ENCODE data around the gene PSMF1. TPM values are rescaled to one million over a fixed set of nuclear protein-coding genes. Genes with fewer than 3 reads are reported as not detected.

PSMF1 gene
- total and polyA plus RNA-seq, 2 of the 13 experiments (the other 11 are each of a cell fraction or from before 2014, with no cell fraction given): 82.5 to 86.0 TPM

DNA sequence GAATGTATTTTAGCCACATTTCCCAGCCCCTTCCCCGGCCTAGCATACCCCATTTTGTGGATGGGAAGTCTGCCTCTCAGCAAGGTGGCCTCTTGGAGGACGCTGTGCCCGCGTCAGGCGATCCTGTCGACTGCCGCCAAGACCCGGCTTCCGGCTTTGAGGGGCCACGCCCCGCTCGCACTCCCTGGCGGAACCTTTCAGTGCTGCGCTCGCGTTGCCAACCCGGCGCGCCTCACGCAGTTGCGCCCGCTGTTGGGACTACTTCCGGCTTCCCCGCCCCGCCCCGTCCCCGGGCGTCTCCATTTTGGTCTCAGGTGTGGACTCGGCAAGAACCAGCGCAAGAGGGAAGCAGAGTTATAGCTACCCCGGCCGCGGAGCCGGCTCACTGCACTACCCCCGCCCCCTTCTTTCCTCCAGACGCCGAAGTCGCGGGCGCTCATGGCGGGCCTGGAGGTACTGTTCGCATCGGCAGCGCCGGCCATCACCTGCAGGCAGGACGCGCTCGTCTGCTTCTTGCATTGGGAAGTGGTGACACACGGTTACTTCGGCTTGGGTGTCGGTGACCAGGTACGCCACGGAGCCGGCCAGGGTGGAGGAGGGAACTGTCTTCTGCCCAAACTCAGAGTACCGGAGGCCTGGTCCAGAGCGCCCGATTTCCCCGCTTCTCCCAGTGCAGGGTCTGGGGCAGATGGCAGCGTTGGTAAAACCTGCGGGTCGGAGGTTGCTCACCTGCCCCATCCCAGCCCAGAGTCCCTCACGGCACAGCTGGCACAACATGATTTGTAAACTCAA, at the start of gene PSMF1 (continued):
- TF ChIP-seq, protein P1, sequence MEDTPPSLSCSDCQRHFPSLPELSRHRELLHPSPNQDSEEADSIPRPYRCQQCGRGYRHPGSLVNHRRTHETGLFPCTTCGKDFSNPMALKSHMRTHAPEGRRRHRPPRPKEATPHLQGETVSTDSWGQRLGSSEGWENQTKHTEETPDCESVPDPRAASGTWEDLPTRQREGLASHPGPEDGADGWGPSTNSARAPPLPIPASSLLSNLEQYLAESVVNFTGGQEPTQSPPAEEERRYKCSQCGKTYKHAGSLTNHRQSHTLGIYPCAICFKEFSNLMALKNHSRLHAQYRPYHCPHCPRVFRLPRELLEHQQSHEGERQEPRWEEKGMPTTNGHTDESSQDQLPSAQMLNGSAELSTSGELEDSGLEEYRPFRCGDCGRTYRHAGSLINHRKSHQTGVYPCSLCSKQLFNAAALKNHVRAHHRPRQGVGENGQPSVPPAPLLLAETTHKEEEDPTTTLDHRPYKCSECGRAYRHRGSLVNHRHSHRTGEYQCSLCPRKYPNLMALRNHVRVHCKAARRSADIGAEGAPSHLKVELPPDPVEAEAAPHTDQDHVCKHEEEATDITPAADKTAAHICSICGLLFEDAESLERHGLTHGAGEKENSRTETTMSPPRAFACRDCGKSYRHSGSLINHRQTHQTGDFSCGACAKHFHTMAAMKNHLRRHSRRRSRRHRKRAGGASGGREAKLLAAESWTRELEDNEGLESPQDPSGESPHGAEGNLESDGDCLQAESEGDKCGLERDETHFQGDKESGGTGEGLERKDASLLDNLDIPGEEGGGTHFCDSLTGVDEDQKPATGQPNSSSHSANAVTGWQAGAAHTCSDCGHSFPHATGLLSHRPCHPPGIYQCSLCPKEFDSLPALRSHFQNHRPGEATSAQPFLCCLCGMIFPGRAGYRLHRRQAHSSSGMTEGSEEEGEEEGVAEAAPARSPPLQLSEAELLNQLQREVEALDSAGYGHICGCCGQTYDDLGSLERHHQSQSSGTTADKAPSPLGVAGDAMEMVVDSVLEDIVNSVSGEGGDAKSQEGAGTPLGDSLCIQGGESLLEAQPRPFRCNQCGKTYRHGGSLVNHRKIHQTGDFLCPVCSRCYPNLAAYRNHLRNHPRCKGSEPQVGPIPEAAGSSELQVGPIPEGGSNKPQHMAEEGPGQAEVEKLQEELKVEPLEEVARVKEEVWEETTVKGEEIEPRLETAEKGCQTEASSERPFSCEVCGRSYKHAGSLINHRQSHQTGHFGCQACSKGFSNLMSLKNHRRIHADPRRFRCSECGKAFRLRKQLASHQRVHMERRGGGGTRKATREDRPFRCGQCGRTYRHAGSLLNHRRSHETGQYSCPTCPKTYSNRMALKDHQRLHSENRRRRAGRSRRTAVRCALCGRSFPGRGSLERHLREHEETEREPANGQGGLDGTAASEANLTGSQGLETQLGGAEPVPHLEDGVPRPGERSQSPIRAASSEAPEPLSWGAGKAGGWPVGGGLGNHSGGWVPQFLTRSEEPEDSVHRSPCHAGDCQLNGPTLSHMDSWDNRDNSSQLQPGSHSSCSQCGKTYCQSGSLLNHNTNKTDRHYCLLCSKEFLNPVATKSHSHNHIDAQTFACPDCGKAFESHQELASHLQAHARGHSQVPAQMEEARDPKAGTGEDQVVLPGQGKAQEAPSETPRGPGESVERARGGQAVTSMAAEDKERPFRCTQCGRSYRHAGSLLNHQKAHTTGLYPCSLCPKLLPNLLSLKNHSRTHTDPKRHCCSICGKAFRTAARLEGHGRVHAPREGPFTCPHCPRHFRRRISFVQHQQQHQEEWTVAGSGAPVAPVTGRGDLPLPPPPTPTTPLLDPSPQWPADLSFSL (CRISPR knock-in tag; IDR thresholded peaks at IDR 0.05): no peak
- TF ChIP-seq ZNF776 (CRISPR knock-in tag; IDR thresholded peaks at IDR 0.05) (peak; percentile 97), ZNF720 (CRISPR knock-in tag; IDR thresholded peaks at IDR 0.05) (peak; percentile 96; the same call in 1 of the 2 replicates), RBM22 (optimal IDR thresholded peaks at IDR 0.05; ENCODE audit: low read length) (peak; percentile 63), ZNF337 (CRISPR knock-in tag; IDR thresholded peaks at IDR 0.05; ENCODE audit: borderline replicate concordance, low read depth) (peak; percentile 97), ZNF703 (CRISPR knock-in tag; IDR thresholded peaks at IDR 0.05; ENCODE audit: borderline replicate concordance) (peak; percentile 97)
- TF ChIP-seq, protein P2, sequence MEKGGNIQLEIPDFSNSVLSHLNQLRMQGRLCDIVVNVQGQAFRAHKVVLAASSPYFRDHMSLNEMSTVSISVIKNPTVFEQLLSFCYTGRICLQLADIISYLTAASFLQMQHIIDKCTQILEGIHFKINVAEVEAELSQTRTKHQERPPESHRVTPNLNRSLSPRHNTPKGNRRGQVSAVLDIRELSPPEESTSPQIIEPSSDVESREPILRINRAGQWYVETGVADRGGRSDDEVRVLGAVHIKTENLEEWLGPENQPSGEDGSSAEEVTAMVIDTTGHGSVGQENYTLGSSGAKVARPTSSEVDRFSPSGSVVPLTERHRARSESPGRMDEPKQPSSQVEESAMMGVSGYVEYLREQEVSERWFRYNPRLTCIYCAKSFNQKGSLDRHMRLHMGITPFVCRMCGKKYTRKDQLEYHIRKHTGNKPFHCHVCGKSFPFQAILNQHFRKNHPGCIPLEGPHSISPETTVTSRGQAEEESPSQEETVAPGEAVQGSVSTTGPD (CRISPR knock-in tag; IDR thresholded peaks at IDR 0.05): 0 out of 2 replicates have a peak, but pooled peaks have one; percentile 70
- TF ChIP-seq, protein P3, sequence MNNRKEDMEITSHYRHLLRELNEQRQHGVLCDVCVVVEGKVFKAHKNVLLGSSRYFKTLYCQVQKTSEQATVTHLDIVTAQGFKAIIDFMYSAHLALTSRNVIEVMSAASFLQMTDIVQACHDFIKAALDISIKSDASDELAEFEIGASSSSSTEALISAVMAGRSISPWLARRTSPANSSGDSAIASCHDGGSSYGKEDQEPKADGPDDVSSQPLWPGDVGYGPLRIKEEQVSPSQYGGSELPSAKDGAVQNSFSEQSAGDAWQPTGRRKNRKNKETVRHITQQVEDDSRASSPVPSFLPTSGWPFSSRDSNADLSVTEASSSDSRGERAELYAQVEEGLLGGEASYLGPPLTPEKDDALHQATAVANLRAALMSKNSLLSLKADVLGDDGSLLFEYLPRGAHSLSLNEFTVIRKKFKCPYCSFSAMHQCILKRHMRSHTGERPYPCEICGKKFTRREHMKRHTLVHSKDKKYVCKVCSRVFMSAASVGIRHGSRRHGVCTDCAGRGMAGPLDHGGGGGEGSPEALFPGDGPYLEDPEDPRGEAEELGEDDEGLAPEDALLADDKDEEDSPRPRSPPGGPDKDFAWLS (CRISPR knock-in tag; IDR thresholded peaks at IDR 0.05; ENCODE audit: borderline replicate concordance): 0 out of 2 replicates have a peak, but pooled peaks have one; percentile 85
- TF ChIP-seq, protein P4, sequence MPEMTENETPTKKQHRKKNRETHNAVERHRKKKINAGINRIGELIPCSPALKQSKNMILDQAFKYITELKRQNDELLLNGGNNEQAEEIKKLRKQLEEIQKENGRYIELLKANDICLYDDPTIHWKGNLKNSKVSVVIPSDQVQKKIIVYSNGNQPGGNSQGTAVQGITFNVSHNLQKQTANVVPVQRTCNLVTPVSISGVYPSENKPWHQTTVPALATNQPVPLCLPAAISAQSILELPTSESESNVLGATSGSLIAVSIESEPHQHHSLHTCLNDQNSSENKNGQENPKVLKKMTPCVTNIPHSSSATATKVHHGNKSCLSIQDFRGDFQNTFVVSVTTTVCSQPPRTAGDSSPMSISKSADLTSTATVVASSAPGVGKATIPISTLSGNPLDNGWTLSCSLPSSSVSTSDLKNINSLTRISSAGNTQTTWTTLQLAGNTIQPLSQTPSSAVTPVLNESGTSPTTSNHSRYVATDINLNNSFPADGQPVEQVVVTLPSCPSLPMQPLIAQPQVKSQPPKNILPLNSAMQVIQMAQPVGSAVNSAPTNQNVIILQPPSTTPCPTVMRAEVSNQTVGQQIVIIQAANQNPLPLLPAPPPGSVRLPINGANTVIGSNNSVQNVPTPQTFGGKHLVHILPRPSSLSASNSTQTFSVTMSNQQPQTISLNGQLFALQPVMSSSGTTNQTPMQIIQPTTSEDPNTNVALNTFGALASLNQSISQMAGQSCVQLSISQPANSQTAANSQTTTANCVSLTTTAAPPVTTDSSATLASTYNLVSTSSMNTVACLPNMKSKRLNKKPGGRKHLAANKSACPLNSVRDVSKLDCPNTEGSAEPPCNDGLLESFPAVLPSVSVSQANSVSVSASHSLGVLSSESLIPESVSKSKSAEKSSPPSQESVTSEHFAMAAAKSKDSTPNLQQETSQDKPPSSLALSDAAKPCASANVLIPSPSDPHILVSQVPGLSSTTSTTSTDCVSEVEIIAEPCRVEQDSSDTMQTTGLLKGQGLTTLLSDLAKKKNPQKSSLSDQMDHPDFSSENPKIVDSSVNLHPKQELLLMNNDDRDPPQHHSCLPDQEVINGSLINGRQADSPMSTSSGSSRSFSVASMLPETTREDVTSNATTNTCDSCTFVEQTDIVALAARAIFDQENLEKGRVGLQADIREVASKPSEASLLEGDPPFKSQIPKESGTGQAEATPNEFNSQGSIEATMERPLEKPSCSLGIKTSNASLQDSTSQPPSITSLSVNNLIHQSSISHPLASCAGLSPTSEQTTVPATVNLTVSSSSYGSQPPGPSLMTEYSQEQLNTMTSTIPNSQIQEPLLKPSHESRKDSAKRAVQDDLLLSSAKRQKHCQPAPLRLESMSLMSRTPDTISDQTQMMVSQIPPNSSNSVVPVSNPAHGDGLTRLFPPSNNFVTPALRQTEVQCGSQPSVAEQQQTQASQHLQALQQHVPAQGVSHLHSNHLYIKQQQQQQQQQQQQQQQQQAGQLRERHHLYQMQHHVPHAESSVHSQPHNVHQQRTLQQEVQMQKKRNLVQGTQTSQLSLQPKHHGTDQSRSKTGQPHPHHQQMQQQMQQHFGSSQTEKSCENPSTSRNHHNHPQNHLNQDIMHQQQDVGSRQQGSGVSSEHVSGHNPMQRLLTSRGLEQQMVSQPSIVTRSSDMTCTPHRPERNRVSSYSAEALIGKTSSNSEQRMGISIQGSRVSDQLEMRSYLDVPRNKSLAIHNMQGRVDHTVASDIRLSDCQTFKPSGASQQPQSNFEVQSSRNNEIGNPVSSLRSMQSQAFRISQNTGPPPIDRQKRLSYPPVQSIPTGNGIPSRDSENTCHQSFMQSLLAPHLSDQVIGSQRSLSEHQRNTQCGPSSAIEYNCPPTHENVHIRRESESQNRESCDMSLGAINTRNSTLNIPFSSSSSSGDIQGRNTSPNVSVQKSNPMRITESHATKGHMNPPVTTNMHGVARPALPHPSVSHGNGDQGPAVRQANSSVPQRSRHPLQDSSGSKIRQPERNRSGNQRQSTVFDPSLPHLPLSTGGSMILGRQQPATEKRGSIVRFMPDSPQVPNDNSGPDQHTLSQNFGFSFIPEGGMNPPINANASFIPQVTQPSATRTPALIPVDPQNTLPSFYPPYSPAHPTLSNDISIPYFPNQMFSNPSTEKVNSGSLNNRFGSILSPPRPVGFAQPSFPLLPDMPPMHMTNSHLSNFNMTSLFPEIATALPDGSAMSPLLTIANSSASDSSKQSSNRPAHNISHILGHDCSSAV (CRISPR knock-in tag; IDR thresholded peaks at IDR 0.05; ENCODE audit: borderline replicate concordance): no peak
